ENCODE results near the gene TRAPPC3. TPM values are rescaled to one million over a fixed set of nuclear protein-coding genes. Genes with fewer than 3 reads are reported as not detected.
A peak's percentile ranks its signal among the peaks of the same experiment; 100 is the strongest.

Gene TRAPPC3
- total and polyA plus RNA-seq, 2 experiments from 2014 or later, result 99.6 to 125 TPM

DNA sequence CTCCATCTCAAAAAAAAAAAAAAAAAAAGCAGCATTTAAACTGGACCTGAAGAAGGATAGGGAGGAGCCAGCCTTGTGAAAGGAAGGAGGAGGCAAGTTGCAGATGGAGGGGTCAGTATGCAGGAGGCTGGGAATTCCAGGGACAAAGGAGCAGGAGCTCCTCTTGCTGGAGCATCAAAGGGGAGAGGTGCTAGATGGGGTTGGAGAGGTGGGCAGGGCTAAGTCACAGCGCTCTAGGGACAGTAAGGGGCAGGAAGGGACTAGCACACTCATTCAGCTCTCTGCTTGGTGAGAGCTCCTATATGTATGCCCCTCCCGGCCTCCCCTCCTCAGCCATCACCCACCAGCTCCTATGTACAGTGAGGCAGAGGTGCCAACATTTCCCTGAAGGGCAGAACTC lies 33.4 kb upstream of the TRAPPC3 start:
- Histone ChIP-seq H3K27me3 (no peaks in the 10 kb centered on the region), H3K36me3 (peaks cover 28% of the 10 kb centered on the region), H3K27ac (peak overlapping the region; percentile 71), H3K4me1 (ENCODE audit: low read depth) (peaks cover 21% of the 10 kb centered on the region), H3K9me3 (ENCODE audit: low read depth) (no peaks in the 10 kb centered on the region), H3K4me3 (no peak overlapping the region)
- DNase-seq (ENCODE audit: low read depth in 1 of 2, low spot score in 1 of 2), result no peak
- TF ChIP-seq, protein P1, sequence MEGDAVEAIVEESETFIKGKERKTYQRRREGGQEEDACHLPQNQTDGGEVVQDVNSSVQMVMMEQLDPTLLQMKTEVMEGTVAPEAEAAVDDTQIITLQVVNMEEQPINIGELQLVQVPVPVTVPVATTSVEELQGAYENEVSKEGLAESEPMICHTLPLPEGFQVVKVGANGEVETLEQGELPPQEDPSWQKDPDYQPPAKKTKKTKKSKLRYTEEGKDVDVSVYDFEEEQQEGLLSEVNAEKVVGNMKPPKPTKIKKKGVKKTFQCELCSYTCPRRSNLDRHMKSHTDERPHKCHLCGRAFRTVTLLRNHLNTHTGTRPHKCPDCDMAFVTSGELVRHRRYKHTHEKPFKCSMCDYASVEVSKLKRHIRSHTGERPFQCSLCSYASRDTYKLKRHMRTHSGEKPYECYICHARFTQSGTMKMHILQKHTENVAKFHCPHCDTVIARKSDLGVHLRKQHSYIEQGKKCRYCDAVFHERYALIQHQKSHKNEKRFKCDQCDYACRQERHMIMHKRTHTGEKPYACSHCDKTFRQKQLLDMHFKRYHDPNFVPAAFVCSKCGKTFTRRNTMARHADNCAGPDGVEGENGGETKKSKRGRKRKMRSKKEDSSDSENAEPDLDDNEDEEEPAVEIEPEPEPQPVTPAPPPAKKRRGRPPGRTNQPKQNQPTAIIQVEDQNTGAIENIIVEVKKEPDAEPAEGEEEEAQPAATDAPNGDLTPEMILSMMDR (IDR thresholded peaks at IDR 0.05; ENCODE audit: low read depth, low read length), result no peak

DNA sequence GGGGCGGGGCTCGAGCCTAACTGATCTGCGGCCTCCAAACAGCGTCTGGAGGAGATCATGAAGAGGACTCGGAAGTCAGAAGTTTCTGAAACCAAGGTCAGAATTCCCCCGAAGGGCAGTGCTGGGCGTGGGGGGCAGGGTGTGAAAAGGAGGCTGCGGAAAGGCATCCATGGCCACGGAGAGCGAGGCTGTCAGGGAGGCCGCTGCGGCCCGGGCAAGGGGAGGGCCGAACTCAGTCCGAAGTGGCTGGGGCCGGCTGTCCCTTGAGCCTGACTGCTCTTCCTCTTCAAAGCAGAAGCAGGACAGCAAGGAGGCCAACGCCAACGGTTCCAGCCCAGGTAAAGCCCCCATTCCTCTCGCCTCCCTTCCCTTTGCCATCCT lies 29.9 kb upstream of the TRAPPC3 start:
- Histone ChIP-seq H3K9me3 (ENCODE audit: low read depth) (no peaks in the 10 kb centered on the region), H3K27ac (peak overlapping the region; percentile 64), H3K36me3 (peaks cover 44% of the 10 kb centered on the region), H3K4me1 (ENCODE audit: low read depth) (peaks cover 34% of the 10 kb centered on the region), H3K4me3 (no peak overlapping the region), H3K27me3 (no peaks in the 10 kb centered on the region)
- DNase-seq (ENCODE audit: low read depth in 1 of 2, low spot score in 1 of 2), result no peak
- TF ChIP-seq, protein P1 (IDR thresholded peaks at IDR 0.05; ENCODE audit: low read depth, low read length), result no peak

DNA sequence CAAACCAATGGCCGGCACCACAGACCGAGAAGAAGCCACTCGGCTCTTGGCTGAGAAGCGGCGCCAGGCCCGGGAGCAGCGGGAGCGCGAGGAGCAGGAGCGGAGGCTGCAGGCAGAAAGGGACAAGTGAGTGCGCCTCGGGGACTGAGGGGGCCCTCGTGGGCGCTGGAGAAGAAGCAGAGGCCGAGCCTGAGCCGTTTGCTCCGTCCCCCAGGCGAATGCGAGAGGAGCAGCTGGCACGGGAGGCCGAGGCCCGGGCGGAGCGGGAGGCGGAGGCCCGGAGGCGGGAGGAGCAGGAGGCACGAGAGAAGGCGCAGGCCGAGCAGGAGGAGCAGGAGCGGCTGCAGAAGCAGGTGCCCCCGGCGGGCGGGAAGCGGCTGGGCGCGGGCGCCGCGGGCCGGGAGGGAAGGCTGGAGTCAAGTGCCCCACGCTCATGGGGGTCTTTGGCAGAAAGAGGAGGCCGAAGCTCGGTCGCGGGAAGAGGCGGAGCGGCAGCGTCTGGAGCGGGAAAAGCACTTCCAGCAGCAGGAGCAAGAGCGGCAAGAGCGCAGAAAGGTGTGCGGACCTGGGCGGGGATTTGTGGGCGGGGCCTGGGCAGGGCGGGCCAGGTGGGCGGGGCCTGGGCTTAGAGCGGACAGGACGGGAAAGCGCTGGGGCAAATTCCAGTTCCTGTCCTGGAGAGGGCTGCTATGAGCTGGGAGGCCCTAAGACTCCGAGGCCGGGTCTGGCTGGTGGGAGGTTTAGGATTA lies 29.4 kb upstream of the TRAPPC3 start:
- H3K9me3 ChIP-seq (ENCODE audit: low read depth), result no peaks in the 10 kb centered on the region
- peaks cover 34% of the 10 kb centered on the region for H3K4me1 ChIP-seq (ENCODE audit: low read depth)
- no peaks in the 10 kb centered on the region for H3K27me3 ChIP-seq
- DNase-seq (ENCODE audit: low read depth in 1 of 2, low spot score in 1 of 2), result peak in 1 of 2 donors; percentile 66
- peak overlapping the region; percentile 64 for H3K27ac ChIP-seq
- H3K36me3 ChIP-seq, result peaks cover 46% of the 10 kb centered on the region
- H3K4me3 ChIP-seq, result no peak overlapping the region
- TF ChIP-seq, protein P1 (IDR thresholded peaks at IDR 0.05; ENCODE audit: low read depth, low read length), result no peak

DNA sequence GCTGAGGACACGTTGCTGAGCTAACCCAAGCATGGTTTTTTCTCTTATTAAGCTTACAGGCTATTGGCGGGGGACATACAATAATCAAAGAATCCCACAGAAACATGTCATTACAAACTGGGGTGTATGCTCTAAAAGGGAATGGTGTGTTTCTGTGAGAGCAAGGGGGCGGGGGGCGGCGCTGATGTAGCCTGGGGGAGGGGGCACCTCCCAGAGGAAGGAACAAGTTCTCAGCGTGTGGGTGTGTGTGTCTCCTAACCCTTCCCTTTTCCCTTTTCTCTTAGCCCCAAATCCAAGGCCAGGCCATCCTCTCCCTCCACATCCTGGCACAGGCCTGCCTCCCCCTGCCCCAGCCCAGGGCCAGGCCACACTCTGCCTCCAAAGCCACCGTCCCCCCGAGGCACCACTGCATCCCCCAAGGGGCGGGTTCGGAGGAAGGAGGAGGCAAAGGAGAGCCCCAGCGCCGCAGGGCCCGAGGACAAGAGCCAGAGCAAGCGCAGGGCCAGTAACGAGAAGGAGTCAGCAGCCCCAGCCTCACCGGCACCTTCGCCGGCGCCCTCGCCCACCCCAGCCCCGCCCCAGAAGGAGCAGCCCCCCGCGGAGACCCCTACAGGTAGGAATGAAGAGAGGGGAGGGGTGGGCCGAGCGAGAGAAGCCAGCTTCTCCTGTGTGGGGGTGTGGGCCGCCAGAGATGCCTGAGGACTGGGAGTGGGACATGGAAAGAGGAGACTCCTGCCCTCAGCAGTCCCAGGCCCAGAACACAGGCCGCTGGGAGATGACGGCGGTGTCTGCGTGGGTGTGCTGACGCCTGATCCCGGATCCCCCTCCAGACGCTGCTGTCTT lies 28.5 kb upstream of the TRAPPC3 start:
- no peaks in the 10 kb centered on the region for H3K9me3 ChIP-seq (ENCODE audit: low read depth)
- H3K27ac ChIP-seq, result peak overlapping the region; percentile 64
- no peak for DNase-seq (ENCODE audit: low read depth in 1 of 2, low spot score in 1 of 2)
- no peaks in the 10 kb centered on the region for H3K27me3 ChIP-seq
- H3K36me3 ChIP-seq, result peaks cover 55% of the 10 kb centered on the region
- H3K4me3 ChIP-seq, result no peak overlapping the region
- peaks cover 31% of the 10 kb centered on the region for H3K4me1 ChIP-seq (ENCODE audit: low read depth)
- TF ChIP-seq, protein P1 (IDR thresholded peaks at IDR 0.05; ENCODE audit: low read depth, low read length), result no peak

DNA sequence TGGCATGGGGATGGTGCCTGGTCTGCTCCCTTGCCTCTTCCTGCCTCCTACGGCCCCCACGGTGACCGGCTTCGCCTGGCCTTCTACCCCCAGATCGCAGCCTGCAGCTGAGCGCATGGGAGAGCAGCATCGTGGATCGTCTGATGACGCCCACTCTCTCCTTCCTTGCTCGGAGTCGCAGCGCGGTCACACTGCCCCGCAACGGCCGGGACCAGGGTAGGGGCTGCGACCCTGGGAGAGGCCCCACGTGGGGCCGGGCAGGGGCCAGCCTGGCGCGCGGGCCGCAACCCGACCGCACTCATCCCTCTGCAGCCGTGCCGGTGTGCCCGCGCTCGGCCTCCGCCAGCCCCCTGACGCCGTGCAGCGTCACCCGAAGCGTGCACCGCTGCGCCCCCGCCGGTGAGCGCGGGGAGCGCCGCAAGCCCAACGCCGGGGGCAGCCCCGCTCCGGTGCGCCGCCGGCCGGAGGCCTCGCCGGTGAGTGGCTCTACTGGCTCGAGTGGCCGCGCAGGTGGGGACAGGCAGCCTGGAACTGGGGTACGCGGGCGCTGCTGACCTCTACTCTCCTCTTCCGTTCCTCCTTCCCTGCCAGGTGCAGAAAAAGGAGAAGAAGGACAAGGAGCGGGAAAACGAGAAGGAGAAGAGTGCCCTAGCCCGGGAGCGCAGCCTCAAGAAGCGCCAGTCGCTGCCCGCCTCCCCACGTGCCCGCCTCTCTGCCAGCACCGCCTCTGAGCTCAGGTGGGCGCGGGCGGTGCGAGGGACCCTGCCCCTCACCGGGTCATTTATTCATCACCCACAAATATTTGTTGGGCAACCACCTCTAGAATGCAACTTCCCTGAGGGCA lies 27.0 kb upstream of the TRAPPC3 start:
- TF ChIP-seq, protein P1 (IDR thresholded peaks at IDR 0.05; ENCODE audit: low read depth, low read length), result no peak
- Histone ChIP-seq H3K4me1 (ENCODE audit: low read depth) (peaks cover 31% of the 10 kb centered on the region), H3K9me3 (ENCODE audit: low read depth) (no peaks in the 10 kb centered on the region), H3K27me3 (no peaks in the 10 kb centered on the region), H3K4me3 (no peak overlapping the region), H3K36me3 (peaks cover 67% of the 10 kb centered on the region), H3K27ac (peak overlapping the region; percentile 93)
- no peak for DNase-seq (ENCODE audit: low read depth in 1 of 2, low spot score in 1 of 2)
